DND-41 (cell line): Measurements from ENCODE around the gene MAN2A2.

Experiments
- ATAC-seq: fragments of 200-7000 bp; cut with Tn5 transposase; 3 replicates; pipeline ENCODE4 v1.9.1; 2021; ENCODE audit warnings: low read depth; ENCODE audit not compliant: insufficient read depth
- DNase-seq: peaks from one replicate; pipeline ENCODE4 v3.0.0-alpha.2; 2020
- H2AFZ ChIP-seq: 2 replicates; pipeline ENCODE4 v1.6.0; 2012; ENCODE audit warnings: low read depth, low read length
- H3K27ac ChIP-seq: 2 replicates; pipeline ENCODE4 v1.5.1; 2012; ENCODE audit warnings: low read length, inconsistent platforms
- H3K27me3 ChIP-seq: fragments of 200-600 bp; sonication (generic); 2 replicates; pipeline ENCODE4 v1.6.0; 2012; ENCODE audit warnings: low read length, mild to moderate bottlenecking, inconsistent platforms; ENCODE audit not compliant: insufficient read depth, poor library complexity
- H3K36me3 ChIP-seq: 2 replicates; pipeline ENCODE4 v1.5.1; 2012; ENCODE audit warnings: low read length, inconsistent platforms; ENCODE audit not compliant: insufficient read depth
- H3K4me1 ChIP-seq: 2 replicates; pipeline ENCODE4 v1.5.1; 2012; ENCODE audit warnings: mild to moderate bottlenecking, low read length; ENCODE audit not compliant: insufficient read depth
- H3K4me2 ChIP-seq: 2 replicates; pipeline ENCODE4 v1.6.0; 2012; ENCODE audit warnings: mild to moderate bottlenecking, moderate library complexity, low read length, inconsistent platforms; ENCODE audit not compliant: insufficient read depth
- H3K4me3 ChIP-seq, 2 experiments: fragments of 200-600 bp in 1 of 2; shearing (Covaris generic) in 1 of 2; 2 replicates each; pipeline ENCODE4 v1.5.1; 2012 to 2016; ENCODE audit warnings: inconsistent platforms in 2 of 2, low read length in 2 of 2, mild to moderate bottlenecking in 2 of 2, low read depth in 1 of 2, moderate library complexity in 1 of 2
- H3K79me2 ChIP-seq: 2 replicates; pipeline ENCODE4 v1.6.0; 2012; ENCODE audit warnings: low read length, inconsistent platforms; ENCODE audit not compliant: insufficient read depth
- H3K9ac ChIP-seq: 2 replicates; pipeline ENCODE4 v1.6.0; 2012; ENCODE audit warnings: low read depth, mild to moderate bottlenecking, inconsistent platforms, low read length, moderate library complexity
- H3K9me3 ChIP-seq: 2 replicates; pipeline ENCODE4 v1.5.1; 2012; ENCODE audit warnings: low read length, moderate library complexity, mild to moderate bottlenecking, inconsistent platforms; ENCODE audit not compliant: insufficient read depth, severe bottlenecking
- H4K20me1 ChIP-seq: 2 replicates; pipeline ENCODE4 v1.6.0; 2012; ENCODE audit warnings: low read length; ENCODE audit not compliant: insufficient read depth
- CTCF ChIP-seq: IDR thresholded peaks from 2 replicates; pipeline ENCODE4 v1.5.1; 2012; ENCODE audit warnings: borderline replicate concordance, low read length, moderate library complexity, mild to moderate bottlenecking; ENCODE audit not compliant: poor library complexity, severe bottlenecking; ENCODE audit errors: extremely low read depth
- EZH2 ChIP-seq: IDR thresholded peaks from 3 replicates; pipeline ENCODE4 v1.6.1; 2012; ENCODE audit warnings: borderline replicate concordance, low read depth, mild to moderate bottlenecking, moderate library complexity, low read length, inconsistent platforms; ENCODE audit not compliant: severe bottlenecking

MAN2A2 gene

GRCh38 chr15:90871716-90872485, 31.2 kb upstream of the MAN2A2 start:
- TF ChIP-seq EZH2: no peak
- TF ChIP-seq CTCF: no peak
- Histone ChIP-seq H2AFZ (peak overlapping the region; percentile 80), H3K4me3 (peak overlapping the region; percentile 68 to 72; a peak in 3 of 4 replicates), H3K79me2 (peaks cover 11% of the 10 kb centered on the region), H3K4me1 (peaks cover 39% of the 10 kb centered on the region), H3K9ac (peak overlapping the region; percentile 73), H3K27ac (peak overlapping the region; percentile 51; the same call in 1 of the 2 replicates), H4K20me1 (peaks cover 10% of the 10 kb centered on the region), H3K27me3 (no peaks in the 10 kb centered on the region), H3K9me3 (no peaks in the 10 kb centered on the region), H3K36me3 (peaks cover 10% of the 10 kb centered on the region), H3K4me2 (peak overlapping the region; percentile 96)
- ATAC-seq (peak; percentile 53), DNase-seq (no peak)

- peak overlapping the region; percentile 68 to 72; a peak in 3 of 4 replicates for H3K4me3 ChIP-seq
- H2AFZ ChIP-seq: no peak overlapping the region
- peaks cover 17% of the 10 kb centered on the region for H3K36me3 ChIP-seq
- H3K27ac ChIP-seq: no peak overlapping the region; the same call in 1 of the 2 replicates
- peaks cover 10% of the 10 kb centered on the region for H4K20me1 ChIP-seq
- no peaks in the 10 kb centered on the region for H3K9me3 ChIP-seq
- no peak for TF ChIP-seq EZH2
- TF ChIP-seq CTCF: no peak
- no peaks in the 10 kb centered on the region for H3K27me3 ChIP-seq
- ATAC-seq (no peak), DNase-seq (no peak)
- peaks cover 11% of the 10 kb centered on the region for H3K79me2 ChIP-seq
- peak overlapping the region; percentile 73 for H3K9ac ChIP-seq
- peak overlapping the region; percentile 96 for H3K4me2 ChIP-seq
- peaks cover 39% of the 10 kb centered on the region for H3K4me1 ChIP-seq
Measured at GRCh38 chr15:90872486-90873184, 30.5 kb upstream of the MAN2A2 start.

GRCh38 chr15:90873488-90873997, 29.6 kb upstream of the MAN2A2 start:
- Histone ChIP-seq H3K27ac (no peak overlapping the region), H3K27me3 (no peaks in the 10 kb centered on the region), H4K20me1 (peaks cover 10% of the 10 kb centered on the region), H3K9me3 (no peaks in the 10 kb centered on the region), H2AFZ (no peak overlapping the region), H3K4me2 (no peak overlapping the region), H3K4me1 (peaks cover 39% of the 10 kb centered on the region), H3K36me3 (peaks cover 25% of the 10 kb centered on the region), H3K4me3 (no peak overlapping the region), H3K79me2 (peaks cover 11% of the 10 kb centered on the region), H3K9ac (no peak overlapping the region)
- no peak for ATAC-seq
- DNase-seq: no peak
- TF ChIP-seq CTCF (no peak), EZH2 (no peak)
